Heart right ventricle (tissue), 16 donors: Measurements from ENCODE around the gene INPP5A. TPM values are rescaled to one million over a fixed set of nuclear protein-coding genes. Genes with fewer than 3 reads are reported as not detected.

Source experiments
- ATAC-seq, 8 donors: fragments of 200-7000 bp; cut with Tn5 transposase; one replicate each; pipeline ENCODE4 v1.9.1; 2020; ENCODE audit warnings: mild to moderate bottlenecking in 8 of 8, moderate library complexity in 8 of 8, moderate number of reproducible peaks in 1 of 8
- DNase-seq, 2 donors: peaks; one replicate each; pipeline ENCODE4 v3.0.0-alpha.2; 2020
- H3K27ac ChIP-seq, 10 donors: fragments of 200-600 bp; sonication (generic) in 2 of 10; one replicate each; pipeline versions ENCODE4 v1.5.0 to v1.8.0; 2020 to 2022; ENCODE audit warnings: mild to moderate bottlenecking in 3 of 10
- H3K27me3 ChIP-seq, 7 donors: fragments of 200-600 bp; one replicate each; pipeline ENCODE4 v1.8.0; 2021 to 2022; ENCODE audit warnings: mild to moderate bottlenecking in 2 of 7
- H3K36me3 ChIP-seq, 9 donors: fragments of 200-600 bp; sonication (generic) in 1 of 9; one replicate each; pipeline versions ENCODE4 v1.5.0 to v1.8.0; 2020 to 2022; ENCODE audit warnings: mild to moderate bottlenecking in 2 of 9
- H3K4me1 ChIP-seq, 9 donors: fragments of 200-600 bp; sonication (generic) in 1 of 9; one replicate each; pipeline versions ENCODE4 v1.5.0 to v1.8.0; 2020 to 2022; ENCODE audit warnings: mild to moderate bottlenecking in 4 of 9
- H3K4me3 ChIP-seq, 10 donors: fragments of 200-600 bp; sonication (generic) in 2 of 10; one replicate each; pipeline versions ENCODE4 v1.5.0 to v1.8.0; 2020 to 2022; ENCODE audit warnings: mild to moderate bottlenecking in 7 of 10, moderate library complexity in 2 of 10
- H3K9me3 ChIP-seq, 11 donors: fragments of 200-600 bp in 10 of 11; sonication (generic) in 2 of 11; one replicate each; pipeline versions ENCODE4 v1.5.0 to v1.8.0; 2013 to 2022; ENCODE audit warnings: mild to moderate bottlenecking in 2 of 11, control low read depth in 1 of 11, moderate library complexity in 1 of 11
- WGBS, 2 donors: extraction: QIAGEN DNeasy Blood & Tissue Kit; methylation state at CpG; one replicate each; pipeline ENCODE4 v1.1.7; 2013; ENCODE audit warnings: inconsistent platforms in 1 of 2; 5-methylcytosine and 5-hydroxymethylcytosine counted together
- intact Hi-C, 10 donors: fragments of 100-400 bp; cut with DNase I; formaldehyde crosslinking; loops; one replicate each; pipeline versions ENCODE4 v1.11.1 to v1.14.2; 2022
- polyA plus RNA-seq, 2 donors: library from polyadenylated mRNA; stranded (reverse); fragments of 200-250 nt; gene quantifications; one replicate each; pipeline ENCODE4 v1.2.3, GENCODE V29; 2013
- total RNA-seq, 10 donors: library from RNA; stranded (reverse); fragmentation: NEBNext Ultra II Directional in 3 of 10; extraction: Animal tissue kit (Norgen Biotek cat#: 25700) in 3 of 10; gene quantifications; one replicate each; pipeline versions ENCODE4 v1.2.1 to v1.2.4, GENCODE V29; 2021 to 2023
- TF ChIP-seq, protein P1 (sequence below), 9 donors: fragments of 200-600 bp; sonication (generic) in 2 of 9; IDR thresholded peaks; one replicate each; pipeline versions ENCODE4 v1.5.0 to v1.8.0; 2021 to 2022; ENCODE audit warnings: antibody characterized with exemption in 9 of 9, mild to moderate bottlenecking in 5 of 9, moderate library complexity in 1 of 9
- donor health status: Arrhythmogenic right ventricular cardiomyopathy.
- donor health status: ischemic (EF 13 %, LVEDD 7.1; RV severe dilation, severe dysfunction).
- donor health status: healthy with polysubstance abuse.
- donor health status: DM: no; HTN: yes; CAD: no.
- donor health status: DM: no; HTN: no; CAD: no.
- donor health status: ischemic (EF 25% LVEDD 6.9; RV normal size, moderate dysfunction).
- donor health status: ischemic (EF 25% LVEDD 5.7; RV mildly dilated, moderate dysfunction).
- donor health status: healthy.
- donor health status: DM: yes; HTN: yes; CAD: no.
- donor health status: Ischemic cardiomyopathy.
- donor health status: ischemic (EF 35%, LVEDD 5.7; RV mildly dilated, moderate dysfunction).
- donor health status: nonischemic (EF 11% LVEDD 7.7; RV severe dilation, severe dysfunction).
- donor health status: DM: yes; HTN: yes; CAD: no.
- donor health status: PGD.
- donor health status: ischemic (EF 29% LVEDD 5.4; RV normal size, mild dysfunction).
- donor health status: nonischemic (EF 23%, LVEDD 6.1; RV moderate dilation, normal function).

INPP5A gene
- total and polyA plus RNA-seq, 12 donors, result 30.4 to 122 (median 106) TPM

DNA sequence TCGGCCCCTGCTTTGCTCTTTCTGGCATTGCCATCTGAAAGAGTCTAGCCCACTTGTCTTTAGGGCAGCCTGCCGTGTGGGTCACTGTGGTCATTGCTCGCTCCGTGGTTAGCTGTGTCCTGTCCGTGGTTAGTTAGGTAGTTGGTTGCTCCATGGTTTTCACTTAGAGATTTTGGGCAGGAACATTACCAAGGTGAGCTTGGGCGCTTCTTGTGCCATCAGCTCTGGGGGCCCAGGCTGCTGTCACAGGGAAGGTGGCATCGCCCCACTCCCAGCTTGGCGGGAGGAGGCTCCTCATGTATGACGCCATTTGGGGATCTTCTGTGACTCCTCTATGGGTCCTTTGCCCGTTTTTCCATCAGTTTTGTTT lies 53.1 kb downstream of the INPP5A start:
- TF ChIP-seq, protein P1, sequence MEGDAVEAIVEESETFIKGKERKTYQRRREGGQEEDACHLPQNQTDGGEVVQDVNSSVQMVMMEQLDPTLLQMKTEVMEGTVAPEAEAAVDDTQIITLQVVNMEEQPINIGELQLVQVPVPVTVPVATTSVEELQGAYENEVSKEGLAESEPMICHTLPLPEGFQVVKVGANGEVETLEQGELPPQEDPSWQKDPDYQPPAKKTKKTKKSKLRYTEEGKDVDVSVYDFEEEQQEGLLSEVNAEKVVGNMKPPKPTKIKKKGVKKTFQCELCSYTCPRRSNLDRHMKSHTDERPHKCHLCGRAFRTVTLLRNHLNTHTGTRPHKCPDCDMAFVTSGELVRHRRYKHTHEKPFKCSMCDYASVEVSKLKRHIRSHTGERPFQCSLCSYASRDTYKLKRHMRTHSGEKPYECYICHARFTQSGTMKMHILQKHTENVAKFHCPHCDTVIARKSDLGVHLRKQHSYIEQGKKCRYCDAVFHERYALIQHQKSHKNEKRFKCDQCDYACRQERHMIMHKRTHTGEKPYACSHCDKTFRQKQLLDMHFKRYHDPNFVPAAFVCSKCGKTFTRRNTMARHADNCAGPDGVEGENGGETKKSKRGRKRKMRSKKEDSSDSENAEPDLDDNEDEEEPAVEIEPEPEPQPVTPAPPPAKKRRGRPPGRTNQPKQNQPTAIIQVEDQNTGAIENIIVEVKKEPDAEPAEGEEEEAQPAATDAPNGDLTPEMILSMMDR (IDR thresholded peaks at IDR 0.05), result no peak
- H3K36me3 ChIP-seq, result no peaks in the 10 kb centered on the region
- no peaks in the 10 kb centered on the region for H3K27me3 ChIP-seq
- peaks cover 0 to 6% (median 0%) of the 10 kb centered on the region in 11 donors for H3K9me3 ChIP-seq
- no peak overlapping the region for H3K4me3 ChIP-seq
- intact Hi-C loops, result loop anchor here in 3 of 10 donors (5.0 kb wide), 2 partner anchors 37 to 42 kb away; no protein-coding TSS in a partner anchor
- 91% methylated on average over 10 of the region's 10 CpGs for WGBS, 2 donors
- ATAC-seq (no peak), DNase-seq (no peak)
- H3K4me1 ChIP-seq, result peaks cover 56 to 100% (median 88%) of the 10 kb centered on the region in 9 donors
- peak overlapping the region; percentile 56 to 91 (median 82) for H3K27ac ChIP-seq

DNA sequence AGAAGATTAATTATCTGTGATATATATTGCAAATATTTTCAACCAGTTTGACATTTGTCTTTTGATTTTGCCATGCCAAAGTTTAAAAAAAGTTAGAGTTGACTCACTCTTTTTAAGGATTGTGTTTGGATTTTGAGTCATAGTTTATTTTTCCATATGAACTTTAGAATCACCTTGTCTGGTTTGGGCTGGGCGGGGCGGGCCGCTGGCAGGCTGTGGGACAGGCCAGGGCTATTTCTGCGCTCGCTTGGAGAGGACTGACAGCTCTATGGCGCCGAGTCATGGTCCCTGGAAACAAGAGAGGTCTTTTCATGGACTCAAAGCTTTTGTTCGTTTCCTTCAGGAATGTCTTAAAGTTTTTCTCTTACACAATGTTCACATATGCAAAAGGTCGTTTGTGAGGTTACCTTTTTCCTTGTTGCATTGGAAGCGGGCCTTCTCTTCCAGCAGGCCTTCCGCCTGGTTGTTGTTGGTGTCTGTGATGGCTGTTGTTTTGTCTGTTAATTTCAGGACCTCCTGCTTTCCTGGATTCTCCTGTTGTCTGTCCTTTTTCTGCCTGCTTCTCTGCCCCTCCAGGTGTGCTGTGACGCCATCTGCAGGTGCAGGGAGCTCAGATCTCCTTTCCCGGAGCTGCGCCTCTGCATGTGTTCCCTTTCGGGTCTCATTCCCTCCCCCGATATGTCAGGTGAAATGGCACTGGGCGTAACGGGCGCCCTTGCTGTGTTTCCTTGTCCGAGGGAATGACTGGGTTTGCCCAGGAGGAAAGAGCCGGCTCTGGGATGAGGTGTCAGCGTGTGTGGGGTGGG lies 53.8 kb downstream of the INPP5A start:
- DNase-seq (peak; percentile 61 to 65), ATAC-seq (peak in 7 of 8 donors; percentile 39 to 74 (median 63))
- peaks cover 50 to 100% (median 83%) of the 10 kb centered on the region in 9 donors for H3K4me1 ChIP-seq
- H3K27me3 ChIP-seq, result no peaks in the 10 kb centered on the region
- H3K36me3 ChIP-seq, result no peaks in the 10 kb centered on the region
- 60 to 71% methylated on average over 22 of the region's 22 CpGs for WGBS, 2 donors
- H3K4me3 ChIP-seq, result no peak overlapping the region
- intact Hi-C loops, result loop anchor here in 3 of 10 donors (5.0 kb wide), 2 partner anchors 36 to 41 kb away; no protein-coding TSS in a partner anchor
- TF ChIP-seq, protein P1 (IDR thresholded peaks at IDR 0.05), result no peak
- H3K27ac ChIP-seq, result peak overlapping the region; percentile 56 to 91 (median 82)
- peaks cover 0 to 6% (median 0%) of the 10 kb centered on the region in 11 donors for H3K9me3 ChIP-seq

DNA sequence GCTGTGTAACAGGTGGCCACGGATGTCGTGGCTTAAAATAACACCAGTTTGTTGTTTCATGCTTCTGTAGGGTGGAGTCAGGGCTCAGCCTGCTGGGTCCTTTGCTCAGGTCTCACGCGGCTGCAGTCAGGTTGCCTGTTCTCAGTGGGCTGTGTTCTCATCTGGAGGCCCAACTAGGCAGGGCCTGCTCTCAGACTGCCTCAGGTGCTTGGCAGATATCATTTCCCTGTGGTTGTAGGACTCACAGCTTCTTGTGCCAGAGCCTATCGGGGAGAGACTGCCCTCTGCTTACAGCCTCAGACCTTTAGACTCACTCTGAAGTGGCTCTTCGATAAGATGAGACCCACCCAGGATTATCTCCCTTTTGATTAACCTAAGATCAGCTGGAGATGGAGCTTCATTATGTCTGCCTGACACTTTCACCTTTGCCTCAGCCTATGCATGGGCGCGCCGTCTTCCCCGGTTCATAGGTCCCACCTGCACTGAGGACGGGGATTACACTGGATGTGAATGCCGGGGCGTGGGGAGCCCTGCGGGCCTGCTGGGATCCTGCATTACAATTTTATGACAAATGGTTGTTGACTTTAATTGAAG lies 55.3 kb downstream of the INPP5A start:
- intact Hi-C loops, result loop anchor here in 3 of 10 donors (5.0 kb wide), 2 partner anchors 34 to 39 kb away; no protein-coding TSS in a partner anchor
- DNase-seq (no peak), ATAC-seq (no peak)
- Histone ChIP-seq H3K9me3 (peaks cover 0 to 6% (median 0%) of the 10 kb centered on the region in 11 donors), H3K4me3 (no peak overlapping the region), H3K4me1 (peaks cover 42 to 98% (median 74%) of the 10 kb centered on the region in 9 donors), H3K27me3 (no peaks in the 10 kb centered on the region), H3K27ac (peak overlapping the region in 3 of 10 donors; percentile 35 to 48 (median 36)), H3K36me3 (no peaks in the 10 kb centered on the region)
- TF ChIP-seq, protein P1 (IDR thresholded peaks at IDR 0.05), result no peak
- WGBS, 2 donors, result 82 to 83% methylated on average over 14 of the region's 14 CpGs

DNA sequence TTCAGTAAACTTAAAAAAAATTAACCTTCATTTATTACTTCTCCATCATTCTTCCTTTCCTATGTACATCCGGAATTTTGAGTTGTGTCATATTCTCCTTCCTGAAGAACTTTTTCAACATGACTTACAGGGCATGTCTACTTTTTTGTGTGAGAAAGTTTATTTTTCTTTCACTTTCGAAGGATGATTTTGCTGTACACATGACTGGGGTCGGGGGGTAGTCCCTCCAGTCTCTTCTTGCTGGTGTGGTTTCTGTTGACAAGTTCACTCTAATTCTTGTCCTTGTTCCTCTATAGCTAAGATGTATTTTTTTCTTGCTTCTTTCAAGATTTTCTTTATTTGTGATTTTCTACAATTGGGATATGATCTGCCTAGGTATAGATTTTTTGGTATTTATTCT lies 55.8 kb downstream of the INPP5A start:
- TF ChIP-seq, protein P1 (IDR thresholded peaks at IDR 0.05), result no peak
- no peaks in the 10 kb centered on the region for H3K27me3 ChIP-seq
- H3K4me1 ChIP-seq, result peaks cover 37 to 98% (median 74%) of the 10 kb centered on the region in 9 donors
- H3K9me3 ChIP-seq, result peaks cover 0 to 6% (median 0%) of the 10 kb centered on the region in 11 donors
- H3K36me3 ChIP-seq, result no peaks in the 10 kb centered on the region
- DNase-seq, result no peak
- intact Hi-C loops, result loop anchor here in 3 of 10 donors (5.0 kb wide), 2 partner anchors 34 to 39 kb away; no protein-coding TSS in a partner anchor
- no peak overlapping the region for H3K4me3 ChIP-seq
- WGBS, 2 donors, result 57 to 71% methylated on average over 3 of the region's 3 CpGs
- ATAC-seq, result no peak
- H3K27ac ChIP-seq, result peak overlapping the region in 2 of 10 donors; percentile 2 to 48
